Right lobe of liver (tissue), 4 donors: Measurements from ENCODE around the gene MAN1B1.

Experiments used
- POLR2A ChIP-seq: fragments of 450-650 bp; IDR thresholded peaks from one replicate; pipeline ENCODE4 v1.6.1; 2017; ENCODE audit warnings: antibody characterized with exemption, mild to moderate bottlenecking
- TF ChIP-seq, protein P1 (sequence below), 4 donors: fragments of 200-600 bp in 3 of 4; fragments of 450-650 bp in 1 of 4; IDR thresholded peaks; one replicate each; pipeline versions ENCODE4 v1.5.1 to v1.8.0; 2016 to 2022; ENCODE audit warnings: antibody characterized with exemption in 4 of 4, mild to moderate bottlenecking in 2 of 4
- donor health status: DM: no; HTN: no; CAD: no.
- donor health status: DM: no; HTN: no; CAD: no.
- donor health status: DM: no; HTN: yes; CAD: no.

DNA sequence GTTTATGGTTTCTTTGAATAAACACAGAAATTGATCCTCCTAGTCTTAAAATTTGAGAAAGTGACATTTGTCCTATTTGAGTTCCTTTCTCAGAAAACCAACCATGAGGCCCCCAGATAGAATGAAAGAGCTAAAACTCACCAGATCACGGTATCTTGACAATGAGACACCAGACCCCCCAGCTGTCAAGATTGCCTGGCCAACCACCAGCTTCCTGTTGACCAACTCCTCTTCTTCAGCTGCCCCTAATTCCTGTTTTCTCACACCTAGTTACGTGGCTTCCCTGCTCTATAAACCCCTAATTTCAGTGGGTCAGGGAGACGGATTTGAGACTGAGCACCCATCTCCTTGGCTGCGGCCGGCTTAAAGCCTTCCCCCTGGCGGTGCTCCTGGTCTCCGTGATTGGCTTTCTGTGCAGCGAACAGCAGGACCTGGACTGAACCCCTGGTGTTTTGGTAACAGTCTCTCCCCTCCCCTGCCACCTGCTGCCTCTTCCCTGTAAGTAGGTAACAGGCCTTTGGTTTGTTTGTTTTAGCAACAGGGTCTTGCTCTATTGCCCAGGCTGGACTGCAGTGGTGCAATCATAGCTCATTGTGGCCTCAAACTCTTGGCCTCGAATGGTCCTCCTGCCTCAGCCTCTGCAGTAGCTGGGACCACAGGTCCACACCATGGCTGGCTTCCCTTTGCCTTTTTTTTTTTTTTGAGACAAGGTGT, 28.1 kb upstream of the MAN1B1 start:
- TF ChIP-seq, protein P1, sequence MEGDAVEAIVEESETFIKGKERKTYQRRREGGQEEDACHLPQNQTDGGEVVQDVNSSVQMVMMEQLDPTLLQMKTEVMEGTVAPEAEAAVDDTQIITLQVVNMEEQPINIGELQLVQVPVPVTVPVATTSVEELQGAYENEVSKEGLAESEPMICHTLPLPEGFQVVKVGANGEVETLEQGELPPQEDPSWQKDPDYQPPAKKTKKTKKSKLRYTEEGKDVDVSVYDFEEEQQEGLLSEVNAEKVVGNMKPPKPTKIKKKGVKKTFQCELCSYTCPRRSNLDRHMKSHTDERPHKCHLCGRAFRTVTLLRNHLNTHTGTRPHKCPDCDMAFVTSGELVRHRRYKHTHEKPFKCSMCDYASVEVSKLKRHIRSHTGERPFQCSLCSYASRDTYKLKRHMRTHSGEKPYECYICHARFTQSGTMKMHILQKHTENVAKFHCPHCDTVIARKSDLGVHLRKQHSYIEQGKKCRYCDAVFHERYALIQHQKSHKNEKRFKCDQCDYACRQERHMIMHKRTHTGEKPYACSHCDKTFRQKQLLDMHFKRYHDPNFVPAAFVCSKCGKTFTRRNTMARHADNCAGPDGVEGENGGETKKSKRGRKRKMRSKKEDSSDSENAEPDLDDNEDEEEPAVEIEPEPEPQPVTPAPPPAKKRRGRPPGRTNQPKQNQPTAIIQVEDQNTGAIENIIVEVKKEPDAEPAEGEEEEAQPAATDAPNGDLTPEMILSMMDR (IDR thresholded peaks at IDR 0.05), result no peak
- TF ChIP-seq POLR2A, result no peak
